Esophagus squamous epithelium (tissue), 5 donors: ENCODE results near the gene ATP8B4. TPM values are rescaled to one million over a fixed set of nuclear protein-coding genes. Genes with fewer than 3 reads are reported as not detected.

Experiments
- DNase-seq: peaks from one replicate; lab custom pipeline; 2025; lab: John Stamatoyannopoulos, UW
- H3K27ac ChIP-seq, 4 donors: fragments of 200-600 bp; sonication (generic); one replicate each; pipeline ENCODE4 v1.5.1; 2016 to 2019; ENCODE audit warnings: mild to moderate bottlenecking in 1 of 4
- H3K27me3 ChIP-seq, 4 donors: fragments of 200-600 bp; sonication (generic); 1 replicate in 3 of 4; 2 replicates in 1 of 4; pipeline versions ENCODE4 v1.5.1 to v1.6.0; 2017 to 2021; ENCODE audit warnings: antibody characterized with exemption in 1 of 4
- H3K36me3 ChIP-seq, 3 donors: fragments of 200-600 bp; sonication (generic); one replicate each; pipeline ENCODE4 v1.5.1; 2016 to 2019
- H3K4me1 ChIP-seq, 3 donors: fragments of 200-600 bp; sonication (generic); one replicate each; pipeline ENCODE4 v1.5.1; 2017 to 2019
- H3K4me3 ChIP-seq, 4 donors: fragments of 200-600 bp; sonication (generic); 1 replicate in 3 of 4; 2 replicates in 1 of 4; pipeline ENCODE4 v1.5.1; 2016 to 2019; ENCODE audit warnings: mild to moderate bottlenecking in 2 of 4, moderate library complexity in 1 of 4
- H3K9me3 ChIP-seq, 3 donors: fragments of 200-600 bp; sonication (generic); one replicate each; pipeline ENCODE4 v1.5.1; 2016 to 2019
- POLR2A ChIP-seq, 4 donors: fragments of 450-650 bp; IDR thresholded peaks; one replicate each; pipeline ENCODE4 v1.6.1; 2017; ENCODE audit warnings: antibody characterized with exemption in 4 of 4, mild to moderate bottlenecking in 4 of 4, moderate library complexity in 3 of 4
- WGBS, 2 donors: methylation state at CpG; one replicate each; pipeline ENCODE4 v1.1.5; 2018; 5-methylcytosine and 5-hydroxymethylcytosine counted together
- intact Hi-C: fragments of 100-400 bp; cut with DNase I; formaldehyde crosslinking; loops from one replicate; pipeline ENCODE4 v1.15.0; 2022
- total RNA-seq, 4 donors: library from RNA; depleted of rRNA; stranded (reverse); fragments of >200 nt; gene quantifications; one replicate each; pipeline ENCODE4 v1.1.0, GENCODE V29; 2016
- TF ChIP-seq, protein P1 (sequence below), 6 experiments: fragments of 450-650 bp in 4 of 6; fragments of 200-600 bp in 2 of 6; sonication (generic) in 2 of 6; IDR thresholded peaks; one replicate each; pipeline ENCODE4 v1.5.1; 2016 to 2019; ENCODE audit warnings: antibody characterized with exemption in 6 of 6, mild to moderate bottlenecking in 4 of 6, moderate library complexity in 4 of 6
- donor health status: DM: yes; HTN: yes; CAD: no.

Gene ATP8B4
- total RNA-seq, 4 donors from 2014 or later = 0.97 to 6.7 (median 2.9) TPM

DNA sequence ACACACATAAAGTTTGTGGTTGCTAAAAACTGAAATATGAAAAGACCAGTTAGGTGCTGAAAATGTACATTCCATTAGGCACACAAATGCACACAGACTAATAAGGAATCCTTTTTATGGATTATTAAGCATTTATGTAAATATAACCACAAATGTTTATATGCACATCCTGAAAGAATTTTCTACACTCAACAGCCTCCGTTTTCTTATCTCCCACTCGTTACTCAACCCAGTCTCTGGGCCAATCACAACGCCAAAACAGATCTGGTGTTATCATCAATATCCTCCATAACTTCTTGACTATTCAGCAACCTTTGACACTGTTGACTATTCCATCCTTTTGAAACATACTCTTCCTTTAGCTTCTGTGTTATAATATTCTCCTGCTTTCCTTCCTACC is 136.4 kb downstream of the ATP8B4 start:
- H3K9me3 ChIP-seq = no peaks in the 10 kb centered on the region
- intact Hi-C loops = no loop called here

DNA sequence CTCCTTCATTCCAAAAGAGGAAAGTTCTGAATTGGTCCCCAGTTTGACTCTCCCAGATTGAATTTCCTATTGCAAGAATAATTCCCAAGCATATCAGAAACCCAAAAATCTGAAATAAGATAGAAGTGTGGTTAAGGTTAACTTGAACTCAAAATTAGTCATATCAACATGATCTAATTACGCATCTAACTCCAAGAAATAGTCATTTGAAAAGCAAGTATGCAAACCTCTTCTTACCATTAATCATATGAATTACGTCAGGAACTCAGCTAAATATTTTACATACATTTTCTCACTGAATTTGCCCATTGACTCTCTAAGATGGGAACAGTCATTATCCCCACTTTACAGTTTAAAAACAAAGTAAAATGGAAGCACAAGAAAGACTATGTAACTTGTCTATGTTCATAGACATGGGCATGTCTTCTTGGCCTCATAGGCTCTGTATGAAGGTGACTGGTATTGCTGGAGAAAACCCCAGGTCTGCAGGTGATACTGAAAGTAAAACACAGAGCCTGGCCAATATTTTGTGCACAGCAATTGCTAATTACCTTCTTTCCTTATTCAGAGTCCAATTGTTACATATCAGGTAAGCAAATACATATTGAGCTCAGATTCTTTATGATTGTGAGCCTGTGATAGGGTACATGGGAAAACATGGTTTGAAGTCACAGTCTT is 139.2 kb downstream of the ATP8B4 start:
- Histone ChIP-seq H3K9me3 (no peaks in the 10 kb centered on the region), H3K4me3 (no peak overlapping the region), H3K36me3 (no peaks in the 10 kb centered on the region), H3K27ac (no peak overlapping the region), H3K27me3 (no peaks in the 10 kb centered on the region), H3K4me1 (no peaks in the 10 kb centered on the region)
- no peak for DNase-seq
- intact Hi-C loops = no loop called here
- WGBS, 2 donors = 76 to 81% methylated on average over 2 of the region's 2 CpGs
- TF ChIP-seq POLR2A (IDR thresholded peaks at IDR 0.05) = no peak

More for the DNA sequence above, 136.4 kb downstream of the ATP8B4 start:
- TF ChIP-seq, protein P1, sequence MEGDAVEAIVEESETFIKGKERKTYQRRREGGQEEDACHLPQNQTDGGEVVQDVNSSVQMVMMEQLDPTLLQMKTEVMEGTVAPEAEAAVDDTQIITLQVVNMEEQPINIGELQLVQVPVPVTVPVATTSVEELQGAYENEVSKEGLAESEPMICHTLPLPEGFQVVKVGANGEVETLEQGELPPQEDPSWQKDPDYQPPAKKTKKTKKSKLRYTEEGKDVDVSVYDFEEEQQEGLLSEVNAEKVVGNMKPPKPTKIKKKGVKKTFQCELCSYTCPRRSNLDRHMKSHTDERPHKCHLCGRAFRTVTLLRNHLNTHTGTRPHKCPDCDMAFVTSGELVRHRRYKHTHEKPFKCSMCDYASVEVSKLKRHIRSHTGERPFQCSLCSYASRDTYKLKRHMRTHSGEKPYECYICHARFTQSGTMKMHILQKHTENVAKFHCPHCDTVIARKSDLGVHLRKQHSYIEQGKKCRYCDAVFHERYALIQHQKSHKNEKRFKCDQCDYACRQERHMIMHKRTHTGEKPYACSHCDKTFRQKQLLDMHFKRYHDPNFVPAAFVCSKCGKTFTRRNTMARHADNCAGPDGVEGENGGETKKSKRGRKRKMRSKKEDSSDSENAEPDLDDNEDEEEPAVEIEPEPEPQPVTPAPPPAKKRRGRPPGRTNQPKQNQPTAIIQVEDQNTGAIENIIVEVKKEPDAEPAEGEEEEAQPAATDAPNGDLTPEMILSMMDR (IDR thresholded peaks at IDR 0.05) = no peak
- no peak for TF ChIP-seq POLR2A (IDR thresholded peaks at IDR 0.05)
- Histone ChIP-seq H3K27me3 (no peaks in the 10 kb centered on the region), H3K4me1 (peaks cover 0 to 6% (median 0%) of the 10 kb centered on the region in 3 donors), H3K36me3 (no peaks in the 10 kb centered on the region), H3K27ac (no peak overlapping the region), H3K4me3 (no peak overlapping the region)
- DNase-seq = no peak
- 62 to 67% methylated on average over 3 of the region's 3 CpGs for WGBS, 2 donors

DNA sequence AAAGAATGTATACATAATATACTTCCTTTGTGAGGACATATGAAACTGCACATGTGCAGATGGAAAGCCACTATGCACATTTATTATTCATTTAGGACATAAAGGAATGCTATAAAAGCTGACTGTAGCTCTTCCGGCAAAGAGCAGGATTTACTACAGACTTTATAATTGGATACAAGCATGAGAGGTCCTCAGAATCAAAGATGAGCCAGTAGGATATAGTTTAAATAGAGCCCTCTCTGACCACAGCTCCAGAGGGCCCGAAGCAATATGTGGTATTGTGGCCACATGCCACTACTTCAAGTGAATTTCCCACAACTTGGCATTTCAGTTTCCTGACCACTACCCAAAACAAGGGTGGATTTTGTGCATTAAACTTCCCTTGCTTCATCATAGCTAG is 140.9 kb downstream of the ATP8B4 start:
- no peak for TF ChIP-seq POLR2A (IDR thresholded peaks at IDR 0.05)
- TF ChIP-seq, protein P1 (IDR thresholded peaks at IDR 0.05) = no peak
- 43 to 57% methylated on average over 2 of the region's 2 CpGs for WGBS, 2 donors
- no peaks in the 10 kb centered on the region for H3K9me3 ChIP-seq
- no peak overlapping the region for H3K27ac ChIP-seq
- no peaks in the 10 kb centered on the region for H3K27me3 ChIP-seq
- intact Hi-C loops = no loop called here
- no peak overlapping the region for H3K4me3 ChIP-seq
- H3K4me1 ChIP-seq = no peaks in the 10 kb centered on the region
- DNase-seq = no peak
- no peaks in the 10 kb centered on the region for H3K36me3 ChIP-seq

DNA sequence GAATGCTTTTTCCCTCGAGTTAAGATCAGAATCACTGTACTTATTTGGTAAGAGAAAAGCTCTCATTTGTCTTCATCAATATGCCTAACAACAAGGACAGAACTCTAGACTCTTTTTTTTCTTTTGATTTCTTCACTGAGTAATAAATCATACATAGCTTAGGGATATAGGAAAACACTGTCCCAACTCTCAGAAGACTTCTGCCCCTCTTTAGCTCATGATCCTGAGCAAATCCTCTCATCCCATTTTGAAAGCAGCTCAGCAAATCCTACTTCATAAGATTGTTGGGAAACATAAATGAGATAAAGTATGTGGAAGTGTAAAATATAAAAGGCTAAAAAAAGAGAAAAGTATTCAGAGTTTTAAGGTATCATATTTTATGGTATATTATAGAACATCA is 141.7 kb downstream of the ATP8B4 start:
- TF ChIP-seq POLR2A (IDR thresholded peaks at IDR 0.05) = no peak
- TF ChIP-seq, protein P1 (IDR thresholded peaks at IDR 0.05) = no peak
- Histone ChIP-seq H3K4me1 (no peaks in the 10 kb centered on the region), H3K9me3 (no peaks in the 10 kb centered on the region), H3K36me3 (no peaks in the 10 kb centered on the region), H3K4me3 (no peak overlapping the region), H3K27ac (no peak overlapping the region), H3K27me3 (no peaks in the 10 kb centered on the region)
- intact Hi-C loops = no loop called here
- 28 to 36% methylated on average over 1 of the region's 1 CpG for WGBS, 2 donors
- no peak for DNase-seq

DNA sequence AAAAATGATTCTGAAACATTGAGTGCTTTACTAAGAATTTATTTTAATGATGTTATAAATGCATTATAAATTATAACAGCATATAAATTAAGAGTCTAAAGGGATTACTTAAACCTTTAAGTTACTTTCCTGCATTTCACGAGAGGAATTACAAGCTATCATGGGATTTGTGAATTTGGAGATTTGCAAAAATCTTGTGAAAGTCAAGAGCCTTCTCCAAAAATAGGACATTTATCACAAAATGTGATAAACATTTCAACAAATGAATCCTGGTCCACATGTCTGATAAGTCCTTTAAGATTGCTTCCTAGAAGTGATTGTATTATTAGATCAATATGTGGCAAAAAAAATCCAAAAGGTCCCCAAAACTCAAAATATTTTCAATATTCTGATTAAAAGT is 154.5 kb downstream of the ATP8B4 start:
- TF ChIP-seq POLR2A (IDR thresholded peaks at IDR 0.05) = no peak
- TF ChIP-seq, protein P1 (IDR thresholded peaks at IDR 0.05) = no peak
- Histone ChIP-seq H3K27me3 (no peaks in the 10 kb centered on the region), H3K4me3 (no peak overlapping the region), H3K9me3 (peaks cover 0 to 2% (median 0%) of the 10 kb centered on the region in 3 donors), H3K4me1 (no peaks in the 10 kb centered on the region), H3K36me3 (no peaks in the 10 kb centered on the region), H3K27ac (no peak overlapping the region)
- WGBS, 2 donors = 67 to 89% methylated on average over 1 of the region's 1 CpG
- intact Hi-C loops = no loop called here
- DNase-seq = no peak
